B cell (primary cell): ENCODE measurements around the gene AMIGO1. TPM values are rescaled to one million over a fixed set of nuclear protein-coding genes. Genes with fewer than 3 reads are reported as not detected.

Source experiments
- ATAC-seq: fragments of 200-7000 bp; cut with Tn5 transposase; one replicate; pipeline ENCODE4 v1.10.0; 2021; ENCODE audit warnings: low read depth, mild to moderate bottlenecking, moderate number of reproducible peaks, moderate library complexity
- CTCF ChIA-PET: fragments of 350-600 bp; sonication (Branson Sonifier 250); formaldehyde crosslinking; loops from one replicate; lab custom pipeline; 2021; ENCODE audit warnings: antibody characterized with exemption, inconsistent platforms; lab: Charles Lee
- POLR2A ChIA-PET: fragments of 350-600 bp; sonication (Branson Sonifier 250); formaldehyde crosslinking; loops from one replicate; lab custom pipeline; 2021; ENCODE audit warnings: antibody characterized with exemption; lab: Charles Lee
- DNase-seq: peaks from one replicate; pipeline ENCODE4 v3.0.0; 2013
- H2AFZ ChIP-seq: 2 replicates; pipeline ENCODE4 v1.6.1; 2012; ENCODE audit warnings: mild to moderate bottlenecking, low read depth, low read length; ENCODE audit not compliant: insufficient read depth, poor library complexity, severe bottlenecking
- H3K27ac ChIP-seq, 2 donors: 1 replicate in 1 of 2; 2 replicates in 1 of 2; pipeline ENCODE4 v1.5.1; 2012 to 2013; ENCODE audit warnings: low read length in 2 of 2, mild to moderate bottlenecking in 2 of 2, moderate library complexity in 1 of 2
- H3K27me3 ChIP-seq, 4 experiments: fragments of 200-600 bp in 1 of 4; sonication (generic) in 1 of 4; replicated peaks in 1 of 4; 1 replicate in 2 of 4; 2 replicates in 2 of 4; pipeline versions ENCODE4 v1.6.1 to v1.7.0; 2013 to 2016; ENCODE audit warnings: low read length in 3 of 4, mild to moderate bottlenecking in 2 of 4, mixed read lengths in 1 of 4, moderate library complexity in 1 of 4; ENCODE audit not compliant: insufficient read depth in 4 of 4, control insufficient read depth in 3 of 4; ENCODE audit errors: control extremely low read depth in 1 of 4
- H3K36me3 ChIP-seq, 2 experiments: replicated peaks in 1 of 2; 1 replicate in 1 of 2; 2 replicates in 1 of 2; pipeline versions ENCODE4 v1.6.1 to v1.7.1; 2013; ENCODE audit warnings: low read length in 1 of 2; ENCODE audit not compliant: insufficient read depth in 2 of 2, control insufficient read depth in 1 of 2; ENCODE audit errors: control extremely low read depth in 1 of 2, extremely low read depth in 1 of 2
- H3K4me1 ChIP-seq, 2 donors: fragments of 200-600 bp in 1 of 2; sonication (generic) in 1 of 2; 1 replicate in 1 of 2; 2 replicates in 1 of 2; pipeline versions ENCODE4 v1.5.1 to v1.6.1; 2013 to 2017; ENCODE audit warnings: low read length in 2 of 2; ENCODE audit not compliant: control insufficient read depth in 2 of 2, insufficient read depth in 2 of 2
- H3K4me2 ChIP-seq: replicated peaks from 2 replicates; pipeline ENCODE3; 2012; ENCODE audit warnings: mild to moderate bottlenecking, low read depth, low read length; ENCODE audit not compliant: poor library complexity, severe bottlenecking
- H3K4me3 ChIP-seq, 5 experiments: fragments of 200-600 bp in 1 of 5; sonication (generic) in 1 of 5; 1 replicate in 3 of 5; 2 replicates in 2 of 5; pipeline versions ENCODE4 v1.5.1 to v1.7.0; 2011 to 2016; ENCODE audit warnings: low read length in 4 of 5, mild to moderate bottlenecking in 4 of 5, low read depth in 2 of 5, control low read depth in 1 of 5, moderate library complexity in 1 of 5; ENCODE audit not compliant: insufficient read depth in 1 of 5; ENCODE audit errors: control extremely low read depth in 1 of 5, extremely low read depth in 1 of 5
- H3K79me2 ChIP-seq: fragments of 200-600 bp; sonication (generic); one replicate; pipeline ENCODE4 v1.6.0; 2016; ENCODE audit warnings: low read length; ENCODE audit not compliant: control insufficient read depth, insufficient read depth
- H3K9ac ChIP-seq: fragments of 200-600 bp; sonication (generic); 2 replicates; pipeline ENCODE4 v1.6.1; 2017; ENCODE audit warnings: mild to moderate bottlenecking, low read length, moderate library complexity
- H3K9me3 ChIP-seq, 3 donors: one replicate each; pipeline versions ENCODE4 v1.6.1 to v1.7.1; 2013; ENCODE audit warnings: low read length in 2 of 3; ENCODE audit not compliant: control insufficient read depth in 2 of 3, insufficient read depth in 1 of 3; ENCODE audit errors: control extremely low read depth in 1 of 3
- H4K20me1 ChIP-seq: 2 replicates; pipeline ENCODE4 v1.6.0; 2012; ENCODE audit warnings: mild to moderate bottlenecking, low read length; ENCODE audit not compliant: insufficient read depth, control insufficient read depth, poor library complexity, severe bottlenecking
- H3K27ac Mint-ChIP-seq: one replicate; pipeline ENCODE4 v1.8.0; 2021; ENCODE audit warnings: mixed read lengths
- H3K27me3 Mint-ChIP-seq: one replicate; pipeline ENCODE4 v1.8.0; 2021; ENCODE audit warnings: mixed read lengths
- H3K4me1 Mint-ChIP-seq: one replicate; pipeline ENCODE4 v1.8.0; 2021; ENCODE audit warnings: mixed read lengths
- H3K4me3 Mint-ChIP-seq: one replicate; pipeline ENCODE4 v1.8.0; 2021; ENCODE audit warnings: mixed read lengths
- H3K9me3 Mint-ChIP-seq: one replicate; pipeline ENCODE4 v1.8.0; 2022; ENCODE audit warnings: mixed read lengths; ENCODE audit not compliant: insufficient read depth
- CTCF ChIP-seq: fragments of 200-600 bp; IDR thresholded peaks from one replicate; pipeline ENCODE4 v1.8.0; 2022; ENCODE audit warnings: antibody characterized with exemption, mild to moderate bottlenecking
- WGBS: methylation state at CpG from one replicate; pipeline ENCODE4 v1.1.5; 2013; ENCODE audit warnings: missing lambda C conversion rate; ENCODE audit not compliant: insufficient coverage; 5-methylcytosine and 5-hydroxymethylcytosine counted together
- intact Hi-C: fragments of 100-400 bp; cut with micrococcal nuclease; formaldehyde crosslinking; loops from one replicate; pipeline ENCODE4 v1.10.0; 2022
- polyA plus RNA-seq: library from polyadenylated mRNA; depleted of rRNA; stranded (reverse); fragments of >200 nt; gene quantifications from 2 replicates; pipeline ENCODE4 v1.2.3, GENCODE V29; 2012
- total RNA-seq, 2 donors: library from RNA; stranded (reverse); fragments of 120-200 nt in 1 of 2; gene quantifications; 1 replicate in 1 of 2; 2 replicates in 1 of 2; pipeline versions ENCODE4 v1.2.3 to v1.2.4, GENCODE V29; 2013 to 2022

Gene AMIGO1
- total and polyA plus RNA-seq, 2 donors (not counting 1 experiment from before 2014, with no cell fraction given), result 0.19 to 2.4 TPM

- TF ChIP-seq CTCF, result no peak
- ATAC-seq (no peak), DNase-seq (no peak)
- Histone ChIP-seq H3K27me3 (peaks cover 0 to 10% (median 4%) of the 10 kb centered on the region in 4 experiments), H2AFZ (peak overlapping the region; percentile 90), H3K79me2 (peaks cover 24% of the 10 kb centered on the region), H3K36me3 (peaks cover 0 to 8% of the 10 kb centered on the region in 2 experiments), H3K9me3 (no peaks in the 10 kb centered on the region), H3K9ac (peak overlapping the region; percentile 69), H3K27ac (peak overlapping the region in 1 of 2 donors; percentile 92), H3K4me1 (peaks cover 12 to 23% of the 10 kb centered on the region in 2 donors), H3K4me3 (peak overlapping the region; percentile 51 to 82 (median 73)), H3K4me2 (peak overlapping the region; percentile 91), H4K20me1 (no peaks in the 10 kb centered on the region)
- peak overlapping the region; percentile 88 for H3K27ac Mint-ChIP-seq
- POLR2A ChIA-PET, result interaction anchor here (0.6 to 1.6 kb wide), 5 partner anchors 10 to 500 kb away, joined by 3 to 8 read pairs (median 5); partner anchors contain the start of genes CYB561D1 and GNAI3
- peak overlapping the region; percentile 96 for H3K4me3 Mint-ChIP-seq
- 22% methylated on average over 10 of the region's 15 CpGs for WGBS
- no peaks in the 10 kb centered on the region for H3K9me3 Mint-ChIP-seq
- intact Hi-C loops, result loop anchor here (5.0 to 10.0 kb wide), 3 partner anchors 133 to 923 kb away; partner anchors contain the start of genes AMPD2, GNAT2, GSTM4 and LAMTOR5
- H3K27me3 Mint-ChIP-seq, result peaks cover 14% of the 10 kb centered on the region
- CTCF ChIA-PET, result interaction anchor here (1.3 to 37.9 kb wide), 4 partner anchors 9 to 501 kb away, joined by 4 to 926 read pairs (median 26); partner anchors contain the start of genes AHCYL1, CYB561D1 and GPR61
- peaks cover 28% of the 10 kb centered on the region for H3K4me1 Mint-ChIP-seq
These were observed 25.0 kb downstream of the AMIGO1 start for GRCh38 chr1:109484519-109484975.
